ENCODE data around the gene ADAM12.
"Not testable (repeated sequence)": the region's sequence is repeated elsewhere in the genome, so short reads cannot be mapped to it uniquely, and the experiment has no call there.

- TF ChIP-seq CTCF, POLR2A (IDR thresholded peaks at IDR 0.05): not testable (repeated sequence)
These were observed 215.5 kb downstream of the ADAM12 start for GRCh38 chr10:126172755-126173154.

All from sigmoid colon (tissue), 3 donors.